Measurements from ENCODE around the gene WDR72. TPM values are rescaled to one million over a fixed set of nuclear protein-coding genes. Genes with fewer than 3 reads are reported as not detected.

Gene WDR72
- total and polyA plus RNA-seq, 2 of the 13 experiments (the other 11 are each of a cell fraction or from before 2014, with no cell fraction given): 0.21 to 0.60 TPM

DNA sequence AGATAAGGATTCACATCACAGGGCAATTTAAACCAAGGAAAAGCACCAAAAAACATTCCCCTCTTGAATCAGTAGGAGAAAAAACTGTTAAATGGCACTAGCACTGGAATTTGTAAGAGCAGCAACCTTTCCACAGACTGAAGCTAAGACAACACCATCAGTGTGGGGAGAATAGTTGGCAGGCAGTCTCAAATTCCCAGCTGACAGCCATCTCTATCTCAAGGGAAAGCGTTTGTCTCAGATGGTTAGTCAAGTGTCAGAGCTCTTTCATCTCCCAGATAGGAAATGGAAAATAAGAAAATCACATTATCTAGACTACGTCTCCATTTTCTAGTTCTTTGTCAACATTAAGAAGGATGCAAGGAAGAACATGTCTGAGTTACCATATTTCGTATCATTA is 228.7 kb downstream of the WDR72 start:
- Histone ChIP-seq H3K4me3 (replicated peaks in 1 of 3; ENCODE audit: insufficient read depth in 1 of 3, low read depth in 2 of 3, low read length in 3 of 3) (no peak overlapping the region), H3K36me3 (replicated peaks in 1 of 2; ENCODE audit: control insufficient read depth in 1 of 2, insufficient read depth in 2 of 2, low read length in 2 of 2) (no peaks in the 10 kb centered on the region), H3K27me3 (ENCODE audit: control insufficient read depth in 1 of 2, insufficient read depth in 2 of 2, low read length in 2 of 2) (no peaks in the 10 kb centered on the region), H3K79me2 (ENCODE audit: insufficient read depth, low read length) (no peaks in the 10 kb centered on the region), H3K4me2 (ENCODE audit: low read depth, low read length) (no peak overlapping the region), H3K27ac (ENCODE audit: extremely low read length, insufficient read depth, low read length) (no peak overlapping the region), H2AFZ (ENCODE audit: low read length) (no peak overlapping the region), H3K9me3 (ENCODE audit: low read length) (no peaks in the 10 kb centered on the region), H4K20me1 (ENCODE audit: insufficient read depth, low read length) (no peaks in the 10 kb centered on the region), H3K9ac (ENCODE audit: insufficient read depth, low read depth, low read length) (no peak overlapping the region), H3K4me1 (ENCODE audit: insufficient read depth, low read length) (peaks cover 14% of the 10 kb centered on the region; the same call in 1 of the 2 replicates)
- WGBS (ENCODE audit: low lambda C conversion rate): 46% methylated on average over 3 of the region's 3 CpGs
- no peak for DNase-seq (ENCODE audit: low spot score)
- in situ Hi-C loops (cut with HindIII; ENCODE audit: extremely low pct_ligation_motif_present, low pct_unique_long_range_greater_than_20kb) (no loop called here), intact Hi-C loops (cut with micrococcal nuclease; ENCODE audit: unreplicated experiment) (no loop called here)
- no peak for FAIRE-seq
- no peak for TF ChIP-seq HOXA9 (CRISPR knock-in tag; IDR thresholded peaks at IDR 0.05; ENCODE audit: borderline replicate concordance)
- CTCF ChIA-PET (ENCODE audit: low intra/inter-chr PET ratio, low total read pairs): no interaction called here
- BruUV-seq (replicated peaks): no TSS peak
- POLR2A ChIA-PET: no interaction called here
- ATAC-seq: no peak

DNA sequence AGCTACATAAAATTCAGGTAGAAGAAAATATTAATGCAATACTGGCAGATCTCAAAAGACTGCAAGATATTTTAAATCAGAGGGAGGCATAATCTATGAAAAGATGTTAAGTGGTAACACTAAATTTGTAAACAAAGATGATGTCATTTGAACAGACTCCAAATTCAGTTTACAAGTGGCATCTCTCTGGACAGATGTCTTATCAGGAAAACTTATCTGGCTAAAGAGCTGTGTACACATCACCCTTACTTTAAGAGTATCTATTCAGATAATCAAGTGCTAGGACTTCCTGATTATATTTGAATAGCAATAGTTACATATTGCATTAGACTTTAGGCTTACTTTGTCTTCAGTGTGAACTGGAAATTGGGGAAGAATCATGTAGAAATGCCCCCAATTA is 231.5 kb downstream of the WDR72 start:
- H3K27me3 ChIP-seq (ENCODE audit: control insufficient read depth in 1 of 2, insufficient read depth in 2 of 2, low read length in 2 of 2): no peaks in the 10 kb centered on the region
- POLR2A ChIA-PET: no interaction called here
- H3K4me3 ChIP-seq (replicated peaks in 1 of 3; ENCODE audit: insufficient read depth in 1 of 3, low read depth in 2 of 3, low read length in 3 of 3): no peak overlapping the region
- H3K79me2 ChIP-seq (ENCODE audit: insufficient read depth, low read length): no peaks in the 10 kb centered on the region
- intact Hi-C loops (cut with micrococcal nuclease; ENCODE audit: unreplicated experiment): loop anchor here (10.0 kb wide), 1 partner anchor 143 kb away; no protein-coding TSS in a partner anchor
- ATAC-seq (no peak), DNase-seq (ENCODE audit: low spot score) (no peak), FAIRE-seq (no peak)
- in situ Hi-C loops (cut with HindIII; ENCODE audit: extremely low pct_ligation_motif_present, low pct_unique_long_range_greater_than_20kb): no loop called here
- H3K36me3 ChIP-seq (replicated peaks in 1 of 2; ENCODE audit: control insufficient read depth in 1 of 2, insufficient read depth in 2 of 2, low read length in 2 of 2): no peaks in the 10 kb centered on the region
- H2AFZ ChIP-seq (ENCODE audit: low read length): no peak overlapping the region
- BruUV-seq (replicated peaks): no TSS peak
- peaks cover 17% of the 10 kb centered on the region for H3K4me1 ChIP-seq (ENCODE audit: insufficient read depth, low read length)
- TF ChIP-seq ZNF3 (CRISPR knock-in tag; IDR thresholded peaks at IDR 0.05) (no peak), ATF7 (IDR thresholded peaks at IDR 0.05) (peak; percentile 42; the same call in 1 of the 2 replicates), ATF7 (CRISPR knock-in tag; IDR thresholded peaks at IDR 0.05) (no peak)
- no peak overlapping the region for H3K4me2 ChIP-seq (ENCODE audit: low read depth, low read length)
- no peak overlapping the region for H3K27ac ChIP-seq (ENCODE audit: extremely low read length, insufficient read depth, low read length)
- H3K9ac ChIP-seq (ENCODE audit: insufficient read depth, low read depth, low read length): no peak overlapping the region
- H3K9me3 ChIP-seq (ENCODE audit: low read length): no peaks in the 10 kb centered on the region
- CTCF ChIA-PET (ENCODE audit: low intra/inter-chr PET ratio, low total read pairs): no interaction called here
- no peaks in the 10 kb centered on the region for H4K20me1 ChIP-seq (ENCODE audit: insufficient read depth, low read length)

All from HepG2 (cell line).